Measurements from ENCODE around the gene FAM162A.

Gene FAM162A

GRCh38 chr3:122392868-122393844 is 9.2 kb downstream of the FAM162A start:
- Histone ChIP-seq H3K79me2 (ENCODE audit: insufficient read depth, low read length) (peaks cover 8% of the 10 kb centered on the region; the same call in 1 of the 2 replicates), H4K20me1 (ENCODE audit: insufficient read depth, low read length) (no peaks in the 10 kb centered on the region), H3K9ac (ENCODE audit: low read length) (no peak overlapping the region), H3K27ac (ENCODE audit: low read depth, low read length, poor library complexity, severe bottlenecking) (no peak overlapping the region), H3K4me1 (ENCODE audit: insufficient read depth, low read length, severe bottlenecking) (peaks cover 14% of the 10 kb centered on the region), H3K4me2 (ENCODE audit: low read length) (no peak overlapping the region), H3K9me2 (ENCODE audit: low read depth, low read length) (no peaks in the 10 kb centered on the region), H3K27me3 (ENCODE audit: insufficient read depth, low read length) (no peaks in the 10 kb centered on the region), H3K36me3 (ENCODE audit: insufficient read depth, low read length) (peaks cover 13% of the 10 kb centered on the region), H2AFZ (ENCODE audit: low read length) (no peak overlapping the region), H3K9me3 (ENCODE audit: low read length) (no peaks in the 10 kb centered on the region), H3F3A (ENCODE audit: insufficient read depth, low read length) (no peaks in the 10 kb centered on the region), H3K4me3 (ENCODE audit: low read depth, low read length, poor library complexity, severe bottlenecking) (no peak overlapping the region)
- peak; percentile 79 for TF ChIP-seq CTCF (IDR thresholded peaks at IDR 0.05; ENCODE audit: low read length)
- TF ChIP-seq EZH2 (IDR thresholded peaks at IDR 0.05; ENCODE audit: borderline replicate concordance, low read length), result no peak

- H3K9me2 ChIP-seq (ENCODE audit: low read depth, low read length), result no peaks in the 10 kb centered on the region
- 0 out of 2 replicates have a peak, but pooled peaks cover 5% of the 10 kb centered on the region for H3K79me2 ChIP-seq (ENCODE audit: insufficient read depth, low read length)
- no peaks in the 10 kb centered on the region for H3K27me3 ChIP-seq (ENCODE audit: insufficient read depth, low read length)
- H3K9ac ChIP-seq (ENCODE audit: low read length), result no peak overlapping the region
- no peaks in the 10 kb centered on the region for H3F3A ChIP-seq (ENCODE audit: insufficient read depth, low read length)
- no peaks in the 10 kb centered on the region for H3K9me3 ChIP-seq (ENCODE audit: low read length)
- H4K20me1 ChIP-seq (ENCODE audit: insufficient read depth, low read length), result no peaks in the 10 kb centered on the region
- H3K36me3 ChIP-seq (ENCODE audit: insufficient read depth, low read length), result peaks cover 12% of the 10 kb centered on the region
- H3K4me2 ChIP-seq (ENCODE audit: low read length), result no peak overlapping the region
- no peak for TF ChIP-seq CTCF (IDR thresholded peaks at IDR 0.05; ENCODE audit: low read length)
- no peak for TF ChIP-seq EZH2 (IDR thresholded peaks at IDR 0.05; ENCODE audit: borderline replicate concordance, low read length)
- no peak overlapping the region for H3K27ac ChIP-seq (ENCODE audit: low read depth, low read length, poor library complexity, severe bottlenecking)
- no peak overlapping the region for H2AFZ ChIP-seq (ENCODE audit: low read length)
- H3K4me1 ChIP-seq (ENCODE audit: insufficient read depth, low read length, severe bottlenecking), result peaks cover 12% of the 10 kb centered on the region
- H3K4me3 ChIP-seq (ENCODE audit: low read depth, low read length, poor library complexity, severe bottlenecking), result no peak overlapping the region
Measured at GRCh38 chr3:122394173-122394572, 10.2 kb downstream of the FAM162A start.

GRCh38 chr3:122395582-122395981 is 11.6 kb downstream of the FAM162A start:
- TF ChIP-seq CTCF (IDR thresholded peaks at IDR 0.05; ENCODE audit: low read length) (no peak), EZH2 (IDR thresholded peaks at IDR 0.05; ENCODE audit: borderline replicate concordance, low read length) (no peak)

More at GRCh38 chr3:122395582-122395981, 11.6 kb downstream of the FAM162A start:
- Histone ChIP-seq H3K9me2 (ENCODE audit: low read depth, low read length) (no peaks in the 10 kb centered on the region), H3K27ac (ENCODE audit: low read depth, low read length, poor library complexity, severe bottlenecking) (no peak overlapping the region), H3K36me3 (ENCODE audit: insufficient read depth, low read length) (peaks cover 12% of the 10 kb centered on the region), H3K27me3 (ENCODE audit: insufficient read depth, low read length) (no peaks in the 10 kb centered on the region), H3K79me2 (ENCODE audit: insufficient read depth, low read length) (no peaks in the 10 kb centered on the region), H3F3A (ENCODE audit: insufficient read depth, low read length) (no peaks in the 10 kb centered on the region), H2AFZ (ENCODE audit: low read length) (no peak overlapping the region), H3K4me1 (ENCODE audit: insufficient read depth, low read length, severe bottlenecking) (peaks cover 3% of the 10 kb centered on the region), H4K20me1 (ENCODE audit: insufficient read depth, low read length) (no peaks in the 10 kb centered on the region), H3K9me3 (ENCODE audit: low read length) (no peaks in the 10 kb centered on the region), H3K4me2 (ENCODE audit: low read length) (no peak overlapping the region), H3K9ac (ENCODE audit: low read length) (no peak overlapping the region), H3K4me3 (ENCODE audit: low read depth, low read length, poor library complexity, severe bottlenecking) (no peak overlapping the region)

Measured in OCI-LY1 (cell line).